K562 (cell line): ENCODE data around the gene PKD2. TPM values are rescaled to one million over a fixed set of nuclear protein-coding genes. Genes with fewer than 3 reads are reported as not detected.

Source experiments
- ATAC-seq: fragments of 200-7000 bp; cut with Tn5 transposase; 3 replicates; pipeline ENCODE4 v1.9.1; 2020; ENCODE audit warnings: moderate library complexity
- BruUV-seq: library from RNA; stranded (reverse); fragments of 400-500 nt; replicated peaks from 2 replicates; lab custom pipeline; 2021; lab: Mats Ljungman, UMichigan
- CTCF ChIA-PET: fragments of 300-600 bp; formaldehyde crosslinking; extraction: SDS; loops from one replicate; lab custom pipeline; 2021; ENCODE audit warnings: low intra/inter-chr PET ratio; lab: Yijun Ruan, JAX
- POLR2A ChIA-PET: fragments of 300-600, 350-650 bp; sonication (Branson Sonifier 250); formaldehyde crosslinking; extraction: SDS; loops from one replicate; lab custom pipeline; 2021; ENCODE audit warnings: antibody characterized with exemption, inconsistent platforms; lab: Yijun Ruan, JAX
- DNase-seq, 4 experiments: peaks; one replicate each; pipeline versions ENCODE4 v3.0.0 to v3.0.0-alpha.2; 2011 to 2018; ENCODE audit warnings: low spot score in 3 of 4, mixed read lengths in 3 of 4; ENCODE audit errors: extremely low read depth in 1 of 4
- FAIRE-seq: peaks from 2 replicates; lab custom pipeline; 2011; peaks lifted over from hg19 to GRCh38; lab: Jason Lieb, UNC
- H2AFZ ChIP-seq: 2 replicates; pipeline ENCODE4 v1.6.0; 2011; ENCODE audit warnings: low read depth, low read length, control low read depth, inconsistent platforms
- H3K27ac ChIP-seq: fragments of 200-600 bp; 3 replicates; pipeline ENCODE4 v1.8.0; 2011; ENCODE audit warnings: low read depth, mild to moderate bottlenecking, control low read depth, inconsistent platforms, low read length, moderate library complexity, mixed read lengths; ENCODE audit errors: extremely low read depth
- H3K27me3 ChIP-seq, 2 experiments: fragments of 300-600 bp in 1 of 2; 2 replicates in 1 of 2; 3 replicates in 1 of 2; pipeline versions ENCODE4 v1.6.0 to v1.8.0; 2011; ENCODE audit warnings: inconsistent platforms in 2 of 2, low read length in 2 of 2, mild to moderate bottlenecking in 1 of 2, mixed read lengths in 1 of 2, moderate library complexity in 1 of 2; ENCODE audit not compliant: control insufficient read depth in 2 of 2, insufficient read depth in 2 of 2
- H3K36me3 ChIP-seq: fragments of 300-600 bp; 3 replicates; pipeline ENCODE4 v1.8.0; 2011; ENCODE audit warnings: mild to moderate bottlenecking, low read length, inconsistent platforms; ENCODE audit not compliant: control insufficient read depth, insufficient read depth
- H3K4me1 ChIP-seq, 2 experiments: fragments of 200-600 bp in 1 of 2; replicated peaks in 1 of 2; 2 replicates in 1 of 2; 3 replicates in 1 of 2; pipeline versions ENCODE4 v1.5.1 to v1.8.0; 2011; ENCODE audit warnings: inconsistent platforms in 2 of 2, low read length in 2 of 2, mild to moderate bottlenecking in 1 of 2, mixed read lengths in 1 of 2, moderate library complexity in 1 of 2; ENCODE audit not compliant: control insufficient read depth in 2 of 2, insufficient read depth in 2 of 2
- H3K4me2 ChIP-seq: 2 replicates; pipeline ENCODE4 v1.6.1; 2011; ENCODE audit warnings: low read length, control low read depth, inconsistent platforms, mixed read lengths; ENCODE audit not compliant: insufficient read depth
- H3K4me3 ChIP-seq: fragments of 200-600 bp; sonication (generic), shearing (Covaris generic); 2 replicates; pipeline ENCODE4 v1.5.1; 2016; ENCODE audit warnings: control low read depth, inconsistent platforms
- H3K79me2 ChIP-seq: fragments of 200-600 bp; 3 replicates; pipeline ENCODE4 v1.8.0; 2011; ENCODE audit warnings: low read length, inconsistent platforms; ENCODE audit not compliant: control insufficient read depth, insufficient read depth
- H3K9ac ChIP-seq, 2 experiments: 2 replicates each; pipeline versions ENCODE4 v1.6.0 to v1.6.1; 2011; ENCODE audit warnings: low read depth in 2 of 2, low read length in 2 of 2, control low read depth in 1 of 2, inconsistent platforms in 1 of 2, mild to moderate bottlenecking in 1 of 2, mixed read lengths in 1 of 2; ENCODE audit not compliant: insufficient read depth in 1 of 2
- H3K9me1 ChIP-seq: one replicate; pipeline ENCODE4 v1.6.0; 2011; ENCODE audit warnings: inconsistent platforms, mild to moderate bottlenecking, low read length, moderate library complexity; ENCODE audit not compliant: control insufficient read depth, insufficient read depth
- H3K9me3 ChIP-seq: replicated peaks from 2 replicates; pipeline ENCODE4 v1.5.1; 2011; ENCODE audit warnings: low read depth, low read length, inconsistent platforms; ENCODE audit not compliant: control insufficient read depth, insufficient read depth
- H4K20me1 ChIP-seq: replicated peaks from 2 replicates; pipeline ENCODE4 v1.6.1; 2011; ENCODE audit warnings: low read length, inconsistent platforms, mixed read lengths; ENCODE audit not compliant: control insufficient read depth, insufficient read depth
- HLTF ChIP-seq: fragments of 450-650 bp; IDR thresholded peaks from 2 replicates; pipeline ENCODE4 v1.6.1; 2016
- HOXB6 ChIP-seq: fragments of 250-450 bp; sonication (Bioruptor Pico); IDR thresholded peaks from 2 replicates; pipeline ENCODE4 v1.5.1; 2022; ENCODE audit warnings: mild to moderate bottlenecking, borderline replicate concordance
- MIER1 ChIP-seq: fragments of 450-650 bp; IDR thresholded peaks from 2 replicates; pipeline ENCODE4 v1.6.1; 2016; ENCODE audit warnings: antibody characterized with exemption, mild to moderate bottlenecking, low read depth
- NFE2 ChIP-seq: IDR thresholded peaks from 2 replicates; pipeline ENCODE4 v1.6.1; 2014; ENCODE audit warnings: antibody characterized with exemption, low read depth
- POLR2A ChIP-seq: fragments of 450-650 bp; conservative IDR thresholded peaks from 2 replicates; pipeline ENCODE4 v1.6.1; 2016
- TBL1XR1 ChIP-seq, 2 experiments: IDR thresholded peaks; 2 replicates each; pipeline ENCODE4 v1.6.1; 2012; ENCODE audit warnings: improper control_type of control experiment in 2 of 2, low read length in 2 of 2, mild to moderate bottlenecking in 1 of 2
- TEAD1 ChIP-seq, 2 experiments: fragments of 450-650 bp in 1 of 2; sonication (generic) in 1 of 2; formaldehyde crosslinking; IDR thresholded peaks; 2 replicates each; pipeline versions ENCODE4 v1.4.0 to v1.8.0; 2020 to 2022; ENCODE audit warnings: mild to moderate bottlenecking in 2 of 2, missing genetic modification reagents in 1 of 2
- ZNF134 ChIP-seq: fragments of 250-450 bp; sonication (Bioruptor Pico); conservative IDR thresholded peaks from 2 replicates; pipeline ENCODE4 v1.4.0; 2020
- ZNF232 ChIP-seq: sonication (generic); formaldehyde crosslinking; IDR thresholded peaks from 2 replicates; pipeline ENCODE4 v1.8.0; 2022; ENCODE audit warnings: mild to moderate bottlenecking, missing genetic modification reagents
- WGBS: fragments of 100-300 bp; shearing (Covaris generic); methylation state at CpG from one replicate; pipeline ENCODE4 v1.1.6; 2016; ENCODE audit warnings: low coverage, mixed read lengths; ENCODE audit not compliant: insufficient coverage; ENCODE audit errors: missing lambda C conversion rate; 5-methylcytosine and 5-hydroxymethylcytosine counted together
- in situ Hi-C: fragments of 300-500 bp; cut with MboI; formaldehyde crosslinking; loops from 4 replicates; pipeline ENCODE4 v1.15.0; 2018; ENCODE audit warnings: inconsistent platforms, mixed read lengths
- intact Hi-C: fragments of 100-400 bp; cut with micrococcal nuclease; formaldehyde crosslinking; loops from 2 replicates; pipeline ENCODE4 v1.14.2; 2022
- polyA plus RNA-seq, 8 experiments: library from polyadenylated mRNA; depleted of rRNA in 4 of 8; stranded (reverse) in 5 of 8; unstranded in 3 of 8; fragments of >200 nt; fragmentation: Nextera tagmentation in 2 of 8; fragmentation: Illumina TruSeq in 1 of 8; extraction: Ambion mirVana in 2 of 8; extraction: Trizol in 1 of 8; gene quantifications; 2 replicates each; pipeline versions ENCODE4 v1.2.1 to v1.2.3, GENCODE V29; 2011 to 2014; ENCODE audit warnings: inconsistent platforms in 1 of 8, missing spikeins in 1 of 8
- total RNA-seq, 7 experiments: library from RNA; depleted of rRNA in 6 of 7; stranded (reverse); fragments of >200 nt in 6 of 7; fragmentation: Illumina TruSeq in 2 of 7; extraction: Trizol in 2 of 7; gene quantifications; 2 replicates each; pipeline versions ENCODE4 v1.2.1 to v1.2.3, GENCODE V29; 2011 to 2021; ENCODE audit warnings: low replicate concordance in 1 of 7
- TF ChIP-seq, protein P1 (sequence below): fragments of 450-650 bp; IDR thresholded peaks from 2 replicates; pipeline ENCODE4 v1.6.1; 2016; ENCODE audit warnings: borderline replicate concordance
- TF ChIP-seq, protein P2 (sequence below): fragments of 250-450 bp; sonication (Bioruptor Pico); IDR thresholded peaks from 2 replicates; pipeline ENCODE4 v1.5.0; 2021

Gene PKD2
- total and polyA plus RNA-seq, 9 of the 15 experiments (the other 6 are each of a cell fraction or from before 2014, with no cell fraction given) = 0.11 to 1.2 (median 0.47) TPM

DNA sequence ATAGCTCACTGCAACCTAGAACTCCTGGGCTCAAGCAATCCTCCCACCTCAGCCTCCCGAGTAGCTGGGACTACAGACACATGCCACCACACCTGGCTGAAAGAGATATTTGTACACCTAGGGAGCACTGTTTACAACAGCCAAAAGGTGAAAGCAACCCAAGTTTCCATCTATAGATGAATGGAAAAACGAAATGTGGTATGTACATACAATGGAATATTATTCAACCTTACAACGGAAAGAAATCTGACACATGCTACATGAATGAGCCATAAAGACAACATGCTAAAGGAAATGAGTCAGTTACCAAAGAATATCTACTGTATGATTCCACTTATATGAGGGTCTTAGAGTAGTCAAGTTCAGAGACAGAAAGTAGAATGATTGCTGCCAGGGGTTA is 98.8 kb downstream of the PKD2 start:
- intact Hi-C loops = no loop called here
- Histone ChIP-seq H3K36me3 (no peaks in the 10 kb centered on the region), H4K20me1 (no peaks in the 10 kb centered on the region), H3K79me2 (no peaks in the 10 kb centered on the region), H3K4me3 (no peak overlapping the region), H3K4me1 (no peaks in the 10 kb centered on the region), H3K9ac (no peak overlapping the region), H3K4me2 (no peak overlapping the region), H3K9me3 (no peaks in the 10 kb centered on the region), H3K27me3 (no peaks in the 10 kb centered on the region; a peak in 1 of 5 replicates), H3K9me1 (no peaks in the 10 kb centered on the region), H2AFZ (no peak overlapping the region), H3K27ac (no peak overlapping the region)
- FAIRE-seq (no peak), DNase-seq (no peak), ATAC-seq (no peak)
- TF ChIP-seq POLR2A (no peak), ZNF232 (no peak), TBL1XR1 (IDR thresholded peaks at IDR 0.05; ENCODE audit: low read length in 2 of 2) (no peak), HLTF (no peak), HOXB6 (CRISPR knock-in tag) (no peak), TEAD1 (CRISPR knock-in tag; IDR thresholded peaks at IDR 0.05) (no peak), NFE2 (no peak), ZNF134 (no peak), MIER1 (no peak)
- TF ChIP-seq, protein P1, sequence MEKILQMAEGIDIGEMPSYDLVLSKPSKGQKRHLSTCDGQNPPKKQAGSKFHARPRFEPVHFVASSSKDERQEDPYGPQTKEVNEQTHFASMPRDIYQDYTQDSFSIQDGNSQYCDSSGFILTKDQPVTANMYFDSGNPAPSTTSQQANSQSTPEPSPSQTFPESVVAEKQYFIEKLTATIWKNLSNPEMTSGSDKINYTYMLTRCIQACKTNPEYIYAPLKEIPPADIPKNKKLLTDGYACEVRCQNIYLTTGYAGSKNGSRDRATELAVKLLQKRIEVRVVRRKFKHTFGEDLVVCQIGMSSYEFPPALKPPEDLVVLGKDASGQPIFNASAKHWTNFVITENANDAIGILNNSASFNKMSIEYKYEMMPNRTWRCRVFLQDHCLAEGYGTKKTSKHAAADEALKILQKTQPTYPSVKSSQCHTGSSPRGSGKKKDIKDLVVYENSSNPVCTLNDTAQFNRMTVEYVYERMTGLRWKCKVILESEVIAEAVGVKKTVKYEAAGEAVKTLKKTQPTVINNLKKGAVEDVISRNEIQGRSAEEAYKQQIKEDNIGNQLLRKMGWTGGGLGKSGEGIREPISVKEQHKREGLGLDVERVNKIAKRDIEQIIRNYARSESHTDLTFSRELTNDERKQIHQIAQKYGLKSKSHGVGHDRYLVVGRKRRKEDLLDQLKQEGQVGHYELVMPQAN = no peak
- TF ChIP-seq, protein P2, sequence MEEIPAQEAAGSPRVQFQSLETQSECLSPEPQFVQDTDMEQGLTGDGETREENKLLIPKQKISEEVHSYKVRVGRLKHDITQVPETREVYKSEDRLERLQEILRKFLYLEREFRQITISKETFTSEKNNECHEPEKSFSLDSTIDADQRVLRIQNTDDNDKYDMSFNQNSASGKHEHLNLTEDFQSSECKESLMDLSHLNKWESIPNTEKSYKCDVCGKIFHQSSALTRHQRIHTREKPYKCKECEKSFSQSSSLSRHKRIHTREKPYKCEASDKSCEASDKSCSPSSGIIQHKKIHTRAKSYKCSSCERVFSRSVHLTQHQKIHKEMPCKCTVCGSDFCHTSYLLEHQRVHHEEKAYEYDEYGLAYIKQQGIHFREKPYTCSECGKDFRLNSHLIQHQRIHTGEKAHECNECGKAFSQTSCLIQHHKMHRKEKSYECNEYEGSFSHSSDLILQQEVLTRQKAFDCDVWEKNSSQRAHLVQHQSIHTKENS (CRISPR knock-in tag) = no peak
- WGBS = 0% methylated on average over 3 of the region's 3 CpGs
- ChIA-PET POLR2A (no interaction called here), CTCF (no interaction called here)
- BruUV-seq = no TSS peak
- in situ Hi-C loops = no loop called here
